VCaP (cell line): ENCODE results near the gene CYP17A1.
"Not testable (repeated sequence)": the region's sequence is repeated elsewhere in the genome, so short reads cannot be mapped to it uniquely, and the experiment has no call there.

Experiments
- H3K27ac ChIP-seq: fragments of 450-650 bp; 2 replicates; pipeline ENCODE4 v1.5.1; 2017
- CTCF ChIP-seq: fragments of 450-650 bp; conservative IDR thresholded peaks from 2 replicates; pipeline ENCODE4 v1.5.1; 2017; ENCODE audit warnings: mild to moderate bottlenecking, moderate library complexity

Gene CYP17A1

GRCh38 chr10:102831322-102832071, 5.7 kb downstream of the CYP17A1 start:
- TF ChIP-seq CTCF = no peak
- H3K27ac ChIP-seq = no peak overlapping the region

- H3K27ac ChIP-seq = no peak overlapping the region
- no peak for TF ChIP-seq CTCF
Measured at GRCh38 chr10:102827597-102827975, 9.6 kb downstream of the CYP17A1 start.

GRCh38 chr10:102826148-102826796, 10.9 kb downstream of the CYP17A1 start:
- no peak overlapping the region for H3K27ac ChIP-seq
- TF ChIP-seq CTCF = no peak

GRCh38 chr10:102824664-102825063, 12.5 kb downstream of the CYP17A1 start:
- no peak overlapping the region for H3K27ac ChIP-seq
- no peak for TF ChIP-seq CTCF

- no peak for TF ChIP-seq CTCF
- H3K27ac ChIP-seq = no peak overlapping the region
Measured at GRCh38 chr10:102822222-102822621, 15.0 kb downstream of the CYP17A1 start.

GRCh38 chr10:102820008-102820407, 17.2 kb downstream of the CYP17A1 start:
- H3K27ac ChIP-seq = not testable (repeated sequence)

- H3K27ac ChIP-seq = no peak overlapping the region
Measured at GRCh38 chr10:102819054-102819453, 18.2 kb downstream of the CYP17A1 start.

More at GRCh38 chr10:102819054-102819453, 18.2 kb downstream of the CYP17A1 start:
- no peak for TF ChIP-seq CTCF
